CD4-positive, alpha-beta T cell treated with Interleukin-15 for 1 hour (primary cell): Measurements from ENCODE around the gene HOXA7.

ENCODE experiments used
- DNase-seq: peaks from one replicate; pipeline ENCODE4 v3.0.0-alpha.2; 2020

HOXA7 gene

GRCh38 chr7:27116031-27116961, 40.2 kb downstream of the HOXA7 start:
- no peak for DNase-seq

GRCh38 chr7:27115221-27116026, 41.1 kb downstream of the HOXA7 start:
- no peak for DNase-seq

- DNase-seq = no peak
Measured at GRCh38 chr7:27114881-27115220, 41.6 kb downstream of the HOXA7 start.

- DNase-seq = no peak
Measured at GRCh38 chr7:27113991-27114769, 42.3 kb downstream of the HOXA7 start.

GRCh38 chr7:27112955-27113949, 43.2 kb downstream of the HOXA7 start:
- no peak for DNase-seq

- DNase-seq = no peak
Measured at GRCh38 chr7:27112361-27112760, 44.1 kb downstream of the HOXA7 start.

- no peak for DNase-seq
Measured at GRCh38 chr7:27111751-27112277, 44.7 kb downstream of the HOXA7 start.

- DNase-seq = no peak
Measured at GRCh38 chr7:27111042-27111750, 45.3 kb downstream of the HOXA7 start.

- DNase-seq = no peak
Measured at GRCh38 chr7:27110186-27111031, 46.1 kb downstream of the HOXA7 start.

- no peak for DNase-seq
Measured at GRCh38 chr7:27109466-27110185, 46.8 kb downstream of the HOXA7 start.

GRCh38 chr7:27108390-27109127, 47.9 kb downstream of the HOXA7 start:
- DNase-seq = no peak

- no peak for DNase-seq
Measured at GRCh38 chr7:27107391-27108381, 48.8 kb downstream of the HOXA7 start.

- DNase-seq = no peak
Measured at GRCh38 chr7:27106901-27107240, 49.6 kb downstream of the HOXA7 start.

- DNase-seq = no peak
Measured at GRCh38 chr7:27106181-27106900, 50.1 kb downstream of the HOXA7 start.

GRCh38 chr7:27105301-27106031, 51.0 kb downstream of the HOXA7 start:
- no peak for DNase-seq
